Measurements from ENCODE around the gene PRR20D. TPM values are rescaled to one million over a fixed set of nuclear protein-coding genes. Genes with fewer than 3 reads are reported as not detected.

PRR20D gene
- total RNA-seq, result not detected

GRCh38 chr13:57160332-57160731 is at the start of gene PRR20D:
PRR20D (plus strand) TSS chr13:57160632; CDS start chr13:57161019, 387 bp downstream.

GRCh38 chr13:57140235-57140968 is 20.0 kb upstream of the PRR20D start, which contains the start of gene PRR20A:
PRR20A (plus strand) TSS chr13:57140918; CDS start chr13:57141305, 387 bp downstream.

GRCh38 chr13:57147188-57147587 is 13.2 kb upstream of the PRR20D start, which contains the start of gene PRR20B:
PRR20B (plus strand) TSS chr13:57147488; CDS start chr13:57147875, 387 bp downstream.

GRCh38 chr13:57153761-57154160 is 6.7 kb upstream of the PRR20D start, which contains the start of gene PRR20C:
PRR20C (plus strand) TSS chr13:57154061; CDS start chr13:57154448, 387 bp downstream.

GRCh38 chr13:57166897-57167296 is 6.5 kb downstream of the PRR20D start, which contains the start of gene PRR20E:
PRR20E (plus strand) TSS chr13:57167197; CDS start chr13:57167584, 387 bp downstream.

Other genes starting within 250 kb of the PRR20D start
- not detected for gene PRR20A, start 19.7 kb upstream of the PRR20D start, total RNA-seq
- gene PRR20B, start 13.1 kb upstream of the PRR20D start, total RNA-seq, result not detected
- gene PRR20C, start 6.6 kb upstream of the PRR20D start, total RNA-seq, result not detected
- not detected for gene PRR20E, start 6.6 kb downstream of the PRR20D start, total RNA-seq

Measured in camera-type eye (tissue), 1 donor.